Hindlimb muscle (tissue), 1 donor: Measurements from ENCODE around the gene ZNF226. TPM values are rescaled to one million over a fixed set of nuclear protein-coding genes. Genes with fewer than 3 reads are reported as not detected.
"Not testable (repeated sequence)": the region's sequence is repeated elsewhere in the genome, so short reads cannot be mapped to it uniquely, and the experiment has no call there.

Experiments used
- DNase-seq: peaks from one replicate; pipeline ENCODE4 v3.0.0-alpha.2; 2013
- polyA plus RNA-seq: library from polyadenylated mRNA; unstranded; fragments of 120-200 nt; gene quantifications from one replicate; pipeline ENCODE4 v1.2.1, GENCODE V29; 2013; ENCODE audit not compliant: insufficient read length

The ZNF226 gene
- polyA plus RNA-seq = 13.0 TPM

- DNase-seq = peak; percentile 96
Observed at GRCh38 chr19:44164673-44165512, at the start of gene ZNF226. Gene ZNF226, plus strand, starts transcription at chr19:44165100. Its CDS starts 4,981 bp downstream, at chr19:44170081.

- not testable (repeated sequence) for DNase-seq
Observed at GRCh38 chr19:44121162-44121561, 43.7 kb upstream of the ZNF226 start.

- no peak for DNase-seq
Observed at GRCh38 chr19:44131955-44132354, 32.9 kb upstream of the ZNF226 start.

GRCh38 chr19:44141191-44142058 is 23.5 kb upstream of the ZNF226 start, which contains the start of gene ZNF234:
Gene ZNF234, plus strand, starts transcription at chr19:44141554. Its CDS starts 3,079 bp downstream, at chr19:44144633.
- peak; percentile 90 for DNase-seq

GRCh38 chr19:44142059-44142433 is 22.9 kb upstream of the ZNF226 start:
- peak; percentile 6 for DNase-seq

- DNase-seq = no peak
Observed at GRCh38 chr19:44149776-44150175, 15.1 kb upstream of the ZNF226 start.

GRCh38 chr19:44151491-44151890 is 13.4 kb upstream of the ZNF226 start:
- no peak for DNase-seq

- DNase-seq = no peak
Observed at GRCh38 chr19:44156475-44156874, 8.4 kb upstream of the ZNF226 start.

GRCh38 chr19:44163789-44164188 is 1.1 kb upstream of the ZNF226 start:
- DNase-seq = no peak

- peak; percentile 6 for DNase-seq
Observed at GRCh38 chr19:44164327-44164672, 600 bp upstream of the ZNF226 start.

- DNase-seq = not testable (repeated sequence)
Observed at GRCh38 chr19:44170660-44171059, 5.8 kb downstream of the ZNF226 start.

- no peak for DNase-seq
Observed at GRCh38 chr19:44176590-44176989, 11.7 kb downstream of the ZNF226 start.

GRCh38 chr19:44180968-44181367 is 16.1 kb downstream of the ZNF226 start:
- no peak for DNase-seq

GRCh38 chr19:44182145-44182544 is 17.2 kb downstream of the ZNF226 start:
- no peak for DNase-seq

- no peak for DNase-seq
Observed at GRCh38 chr19:44190020-44190419, 25.1 kb downstream of the ZNF226 start.

GRCh38 chr19:44192127-44192526 is 27.2 kb downstream of the ZNF226 start:
- DNase-seq = no peak

- no peak for DNase-seq
Observed at GRCh38 chr19:44196772-44197171, 31.9 kb downstream of the ZNF226 start.

- DNase-seq = no peak
Observed at GRCh38 chr19:44202470-44202869, 37.6 kb downstream of the ZNF226 start.

GRCh38 chr19:44202974-44203373 is 38.1 kb downstream of the ZNF226 start:
- no peak for DNase-seq

- not testable (repeated sequence) for DNase-seq
Observed at GRCh38 chr19:44203877-44204276, 39.0 kb downstream of the ZNF226 start.

GRCh38 chr19:44204772-44205171 is 39.9 kb downstream of the ZNF226 start:
- no peak for DNase-seq

- DNase-seq = peak; percentile 92
Observed at GRCh38 chr19:44207126-44207803, 42.4 kb downstream of the ZNF226 start.
